HUES48 (cell line): Measurements from ENCODE around the gene ST8SIA4.

ENCODE experiments used
- H3K27ac ChIP-seq: one replicate; pipeline ENCODE4 v1.7.0; 2013; ENCODE audit warnings: low read depth, low read length, inconsistent platforms
- H3K27me3 ChIP-seq: 2 replicates; pipeline ENCODE4 v1.6.1; 2013; ENCODE audit warnings: mild to moderate bottlenecking, low read length; ENCODE audit not compliant: control insufficient read depth, insufficient read depth
- H3K36me3 ChIP-seq: 2 replicates; pipeline ENCODE4 v1.6.1; 2013; ENCODE audit warnings: low read length; ENCODE audit not compliant: control insufficient read depth, insufficient read depth
- H3K4me1 ChIP-seq: 2 replicates; pipeline ENCODE4 v1.6.1; 2013; ENCODE audit warnings: mild to moderate bottlenecking, low read length; ENCODE audit not compliant: control insufficient read depth, insufficient read depth
- H3K4me3 ChIP-seq: 2 replicates; pipeline ENCODE4 v1.5.1; 2013; ENCODE audit warnings: mild to moderate bottlenecking, low read depth, low read length
- H3K9ac ChIP-seq: 2 replicates; pipeline ENCODE4 v1.6.1; 2013; ENCODE audit warnings: mild to moderate bottlenecking, low read depth, low read length, moderate library complexity
- H3K9me3 ChIP-seq: 2 replicates; pipeline ENCODE4 v1.6.1; 2013; ENCODE audit warnings: low read length; ENCODE audit not compliant: control insufficient read depth, insufficient read depth

ST8SIA4 gene

GRCh38 chr5:100903039-100903887 lies at the start of gene ST8SIA4:
TSS of gene ST8SIA4 (minus strand) at chr5:100903282. CDS start at chr5:100902955, 327 bp downstream.
- Histone ChIP-seq H3K9ac (no peak within 1 kb of the TSS), H3K36me3 (no peaks in the 10 kb centered on the region), H3K4me1 (peaks cover 21% of the 10 kb centered on the region), H3K27ac (no peak within 1 kb of the TSS), H3K4me3 (peak within 1 kb of the TSS; percentile 70), H3K27me3 (peaks cover 70% of the 10 kb centered on the region), H3K9me3 (no peaks in the 10 kb centered on the region)

GRCh38 chr5:100950985-100951384 lies 47.9 kb upstream of the ST8SIA4 start:
- Histone ChIP-seq H3K36me3 (no peaks in the 10 kb centered on the region), H3K9me3 (no peaks in the 10 kb centered on the region; the same call in 1 of the 2 replicates), H3K4me1 (no peaks in the 10 kb centered on the region), H3K9ac (no peak overlapping the region), H3K27me3 (no peaks in the 10 kb centered on the region), H3K27ac (no peak overlapping the region), H3K4me3 (no peak overlapping the region)

- Histone ChIP-seq H3K4me3 (no peak overlapping the region), H3K27me3 (no peaks in the 10 kb centered on the region), H3K27ac (no peak overlapping the region), H3K36me3 (no peaks in the 10 kb centered on the region), H3K4me1 (no peaks in the 10 kb centered on the region), H3K9ac (no peak overlapping the region), H3K9me3 (no peaks in the 10 kb centered on the region)
Measured at GRCh38 chr5:100913298-100913697, 10.2 kb upstream of the ST8SIA4 start.

- H3K9me3 ChIP-seq: no peaks in the 10 kb centered on the region
- H3K36me3 ChIP-seq: no peaks in the 10 kb centered on the region
- H3K4me3 ChIP-seq: no peak overlapping the region
- H3K27ac ChIP-seq: no peak overlapping the region
- peaks cover 1% of the 10 kb centered on the region; the same call in 1 of the 2 replicates for H3K4me1 ChIP-seq
- H3K27me3 ChIP-seq: peaks cover 23% of the 10 kb centered on the region
- H3K9ac ChIP-seq: no peak overlapping the region
Measured at GRCh38 chr5:100909034-100909433, 6.0 kb upstream of the ST8SIA4 start.

GRCh38 chr5:100905259-100905914 lies 2.3 kb upstream of the ST8SIA4 start:
- no peaks in the 10 kb centered on the region for H3K36me3 ChIP-seq
- H3K9ac ChIP-seq: no peak overlapping the region
- H3K27me3 ChIP-seq: peaks cover 58% of the 10 kb centered on the region
- H3K27ac ChIP-seq: no peak overlapping the region
- no peak overlapping the region for H3K4me3 ChIP-seq
- no peaks in the 10 kb centered on the region for H3K9me3 ChIP-seq
- peaks cover 21% of the 10 kb centered on the region for H3K4me1 ChIP-seq

- Histone ChIP-seq H3K9me3 (no peaks in the 10 kb centered on the region), H3K27ac (no peak overlapping the region), H3K9ac (no peak overlapping the region), H3K4me3 (peak overlapping the region; percentile 70), H3K36me3 (no peaks in the 10 kb centered on the region), H3K4me1 (peaks cover 21% of the 10 kb centered on the region), H3K27me3 (peaks cover 68% of the 10 kb centered on the region)
Measured at GRCh38 chr5:100904259-100904861, 1.3 kb upstream of the ST8SIA4 start.

- Histone ChIP-seq H3K36me3 (no peaks in the 10 kb centered on the region), H3K9ac (no peak overlapping the region), H3K27ac (no peak overlapping the region), H3K27me3 (peaks cover 70% of the 10 kb centered on the region), H3K4me3 (peak overlapping the region; percentile 70), H3K4me1 (peaks cover 21% of the 10 kb centered on the region), H3K9me3 (no peaks in the 10 kb centered on the region)
Measured at GRCh38 chr5:100902440-100903038, 543 bp downstream of the ST8SIA4 start.

GRCh38 chr5:100901821-100902341 lies 1.2 kb downstream of the ST8SIA4 start:
- Histone ChIP-seq H3K4me3 (peak overlapping the region; percentile 70), H3K9ac (no peak overlapping the region), H3K27me3 (peaks cover 70% of the 10 kb centered on the region), H3K4me1 (peaks cover 21% of the 10 kb centered on the region), H3K9me3 (no peaks in the 10 kb centered on the region), H3K27ac (peak overlapping the region; percentile 2), H3K36me3 (no peaks in the 10 kb centered on the region)

GRCh38 chr5:100900796-100901781 lies 2.0 kb downstream of the ST8SIA4 start:
- Histone ChIP-seq H3K27me3 (peaks cover 67% of the 10 kb centered on the region), H3K9ac (no peak overlapping the region), H3K36me3 (no peaks in the 10 kb centered on the region), H3K9me3 (no peaks in the 10 kb centered on the region), H3K27ac (peak overlapping the region; percentile 39), H3K4me1 (peaks cover 21% of the 10 kb centered on the region), H3K4me3 (peak overlapping the region; percentile 63)
